ENCODE results near the gene CRAT.
"Not testable (repeated sequence)": the region's sequence is repeated elsewhere in the genome, so short reads cannot be mapped to it uniquely, and the experiment has no call there.

Gene CRAT

GRCh38 chr9:129138476-129139232 lies 28.1 kb upstream of the CRAT start:
- DNase-seq (ENCODE audit: low read depth) = no peak

DNA sequence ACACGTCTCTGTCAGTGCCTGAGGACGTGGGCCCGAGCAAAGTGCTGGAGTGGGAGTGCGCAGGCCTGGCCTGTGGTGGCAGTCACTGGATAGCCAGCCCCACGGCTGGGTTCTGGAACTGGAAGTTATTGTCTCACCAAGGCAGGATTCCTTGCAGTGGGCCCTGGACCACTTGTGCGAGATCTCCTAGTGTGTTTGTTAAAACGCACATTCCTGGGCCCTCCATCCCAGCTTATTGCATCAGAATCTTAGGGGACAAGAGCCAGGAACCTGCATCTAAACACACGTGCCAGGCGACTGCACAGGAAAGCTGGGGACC lies 27.5 kb upstream of the CRAT start:
- no peak for DNase-seq (ENCODE audit: low read depth)

GRCh38 chr9:129137292-129138143 lies 26.9 kb upstream of the CRAT start:
- DNase-seq (ENCODE audit: low read depth) = no peak

DNA sequence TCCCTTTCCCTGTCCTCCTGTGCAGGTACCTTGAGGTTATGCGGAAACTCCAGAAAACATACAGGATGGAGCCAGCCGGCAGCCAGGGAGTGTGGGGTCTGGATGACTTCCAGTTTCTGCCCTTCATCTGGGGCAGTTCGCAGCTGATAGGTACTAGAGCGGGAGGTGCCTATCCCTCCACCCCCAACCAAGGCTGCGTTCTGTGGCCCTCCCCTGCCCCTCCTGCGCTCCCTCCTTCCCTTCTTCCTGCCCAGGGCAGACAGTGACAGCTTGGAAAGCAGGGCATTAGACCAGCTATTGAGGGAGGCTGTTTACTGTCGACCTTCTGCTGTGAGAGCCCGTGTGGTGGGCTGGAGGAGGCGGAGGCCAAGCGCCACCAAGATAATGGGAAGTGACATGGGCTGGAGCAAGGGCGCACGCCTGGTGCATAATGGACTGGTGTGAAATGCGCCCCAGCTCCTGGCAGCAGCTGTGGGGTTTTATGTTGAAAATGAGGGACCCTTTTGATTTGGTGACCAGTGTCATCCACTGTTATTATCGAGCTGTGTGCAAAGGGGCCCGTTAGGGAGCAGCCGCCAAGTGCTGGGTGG lies 25.9 kb upstream of the CRAT start:
- DNase-seq (ENCODE audit: low read depth) = no peak

DNA sequence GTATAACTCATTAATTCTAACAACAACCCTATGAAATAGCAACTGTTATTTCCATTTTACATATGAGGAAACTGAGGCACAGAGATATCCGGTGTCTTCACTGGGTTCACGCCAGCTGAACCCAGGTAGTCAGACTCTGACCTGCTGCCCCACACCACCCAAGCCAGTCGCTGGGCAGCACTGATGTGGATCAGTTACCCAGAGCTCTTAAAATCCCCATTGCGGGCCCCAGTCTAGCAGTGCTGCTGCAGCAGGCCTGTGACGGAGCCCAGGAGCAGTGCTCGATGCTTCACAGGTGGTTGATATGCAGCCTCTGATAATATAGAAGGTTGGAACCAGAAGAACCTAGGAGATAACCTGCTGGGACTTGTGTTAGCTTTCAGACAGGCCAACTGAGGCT lies 24.9 kb upstream of the CRAT start:
- no peak for DNase-seq (ENCODE audit: low read depth)

- no peak for DNase-seq (ENCODE audit: low read depth)
Measured at GRCh38 chr9:129133082-129133481, 22.5 kb upstream of the CRAT start.

DNA sequence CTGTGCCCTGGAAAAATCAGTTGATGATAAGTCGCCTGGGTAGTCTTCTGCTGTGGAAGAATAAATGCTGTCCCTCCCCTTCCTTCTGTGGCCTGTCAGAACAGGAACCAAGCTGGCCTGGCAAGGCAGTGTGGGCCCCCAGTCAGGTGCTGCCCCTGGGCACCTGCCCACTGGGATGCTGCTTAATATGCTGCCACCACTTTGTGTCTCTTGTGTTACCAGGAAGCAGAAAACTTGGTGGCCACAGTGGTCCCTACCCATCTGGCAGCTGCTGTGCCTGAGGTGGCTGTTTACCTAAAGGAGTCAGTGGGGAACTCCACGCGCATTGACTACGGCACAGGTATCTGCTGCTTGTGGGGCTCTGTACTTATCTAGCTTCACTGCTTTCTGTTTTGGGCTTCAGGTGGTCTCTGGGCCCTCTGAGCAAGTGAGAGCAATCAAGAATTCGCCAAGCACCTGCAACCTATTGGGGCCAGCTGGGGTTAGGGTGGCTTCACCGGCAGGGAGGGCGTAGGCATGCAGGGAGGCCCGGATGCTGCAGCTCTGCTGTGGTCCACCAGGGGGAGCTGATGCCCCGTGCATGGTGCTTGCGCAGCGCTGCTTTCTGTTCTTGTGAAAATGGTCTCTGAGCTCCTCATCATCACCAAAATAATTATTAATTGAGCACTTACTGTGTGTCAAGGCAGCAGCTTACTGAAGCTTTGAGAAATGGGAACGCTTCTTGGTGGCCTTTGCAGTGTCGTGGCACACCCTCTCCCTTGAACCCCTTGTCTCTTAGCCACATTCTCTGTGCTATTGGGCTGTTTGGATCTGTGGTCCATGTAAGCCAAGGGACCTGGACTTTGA lies 20.9 kb upstream of the CRAT start:
- DNase-seq (ENCODE audit: low read depth) = peak; percentile 78

DNA sequence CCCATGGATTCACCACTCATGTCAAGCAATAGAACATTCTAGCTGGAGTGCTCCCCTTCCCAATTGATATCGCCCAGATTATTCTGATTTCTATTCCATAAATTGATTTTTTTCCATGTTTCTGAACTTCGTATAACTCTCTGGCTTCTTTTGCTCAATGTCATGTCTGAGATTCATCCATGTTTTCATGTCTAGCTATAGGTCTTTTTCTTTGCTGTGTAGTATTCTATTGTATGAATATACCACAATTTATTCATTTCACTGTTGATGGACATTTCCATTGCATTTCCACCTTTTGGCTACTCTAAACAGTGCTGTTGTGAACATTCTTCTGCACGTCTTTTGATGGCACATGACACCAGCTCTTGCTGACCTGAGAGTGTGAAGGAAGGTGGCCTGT lies 20.2 kb upstream of the CRAT start:
- no peak for DNase-seq (ENCODE audit: low read depth)

DNA sequence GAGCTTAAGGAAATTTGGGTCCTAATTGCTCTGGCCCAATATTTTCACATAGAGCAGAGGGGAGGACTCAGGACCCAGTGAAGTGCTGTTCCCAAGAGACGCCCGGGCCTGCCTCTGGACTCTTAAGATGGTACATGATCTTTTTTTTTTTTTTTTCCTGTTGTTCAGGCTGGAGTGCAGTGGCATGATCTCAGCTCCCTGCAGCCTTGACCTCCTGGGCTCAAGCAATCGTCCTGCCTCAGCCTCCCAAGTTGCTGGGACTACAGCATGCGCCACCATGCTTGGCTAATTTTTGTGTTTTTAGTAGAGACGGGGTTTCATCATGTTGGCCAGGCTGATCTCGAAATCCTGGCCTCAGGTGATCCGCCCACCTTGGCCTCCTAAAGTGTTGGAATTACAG lies 19.7 kb upstream of the CRAT start:
- not testable (repeated sequence) for DNase-seq (ENCODE audit: low read depth)

- no peak for DNase-seq (ENCODE audit: low read depth)
Measured at GRCh38 chr9:129128689-129129088, 18.1 kb upstream of the CRAT start.

- DNase-seq (ENCODE audit: low read depth) = no peak
Measured at GRCh38 chr9:129126749-129127618, 16.4 kb upstream of the CRAT start.

DNA sequence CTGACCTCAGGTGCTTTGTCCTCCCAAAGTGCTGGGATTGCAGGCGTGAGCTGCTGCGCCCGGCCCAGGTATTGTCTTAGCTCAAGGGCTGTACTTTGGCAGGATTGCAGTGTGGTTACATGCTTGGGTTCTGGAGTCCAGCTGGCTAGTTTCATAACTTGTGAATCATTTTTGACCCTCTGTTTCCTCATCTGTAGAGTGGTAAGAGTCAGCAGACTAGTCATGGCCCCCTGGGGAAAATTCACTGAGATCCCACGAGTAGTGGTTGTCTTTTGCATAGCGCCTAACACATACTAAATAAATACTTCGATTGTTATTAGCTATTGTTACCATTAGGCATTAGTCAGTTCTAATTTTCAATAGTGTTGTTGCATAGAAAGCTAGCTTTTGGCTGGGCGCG lies 14.9 kb upstream of the CRAT start:
- DNase-seq (ENCODE audit: low read depth) = no peak

GRCh38 chr9:129124506-129125069 lies 14.0 kb upstream of the CRAT start:
- DNase-seq (ENCODE audit: low read depth) = no peak

DNA sequence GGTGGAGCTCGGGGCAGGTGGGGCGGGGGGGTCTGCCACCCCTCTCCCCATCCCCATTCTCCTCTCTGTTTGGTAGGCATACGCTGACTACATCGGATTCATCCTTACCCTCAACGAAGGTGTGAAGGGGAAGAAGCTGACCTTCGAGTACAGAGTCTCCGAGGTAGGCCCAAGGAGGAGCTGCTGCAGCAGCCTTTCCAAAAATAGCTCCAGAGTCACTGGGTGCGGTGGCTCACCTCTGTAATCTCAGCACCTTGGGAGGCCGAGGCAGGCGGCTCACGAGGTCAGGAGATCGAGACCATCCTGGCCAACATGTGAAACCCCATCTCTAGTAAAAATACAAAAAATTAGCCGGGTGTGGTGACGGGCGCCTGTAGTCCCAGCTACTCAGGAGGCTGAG lies 12.4 kb upstream of the CRAT start:
- DNase-seq (ENCODE audit: low read depth) = not testable (repeated sequence)

DNA sequence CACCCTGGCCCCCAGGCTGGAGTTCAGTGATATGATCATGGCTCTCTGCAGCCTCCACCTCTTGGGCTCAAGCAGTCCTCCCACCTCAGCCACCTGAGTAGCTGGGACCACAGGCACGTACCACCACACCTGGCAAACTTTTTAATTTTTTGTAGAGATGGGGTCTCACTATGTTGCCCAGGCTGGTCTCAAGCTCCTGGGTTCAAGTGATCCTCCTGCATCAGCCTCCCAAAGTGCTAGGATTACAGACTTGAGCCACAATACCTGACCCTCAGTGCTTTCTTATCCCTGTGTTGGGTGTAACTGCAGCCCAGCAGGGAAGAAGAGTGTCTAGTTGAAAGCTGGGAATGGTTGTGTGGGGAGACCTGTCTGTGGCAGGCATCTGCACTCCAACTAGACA lies 11.5 kb upstream of the CRAT start:
- no peak for DNase-seq (ENCODE audit: low read depth)

GRCh38 chr9:129121483-129121882 lies 10.9 kb upstream of the CRAT start:
- DNase-seq (ENCODE audit: low read depth) = no peak

- DNase-seq (ENCODE audit: low read depth) = no peak
Measured at GRCh38 chr9:129118799-129119198, 8.2 kb upstream of the CRAT start.

GRCh38 chr9:129113645-129114304 lies 3.2 kb upstream of the CRAT start:
- DNase-seq (ENCODE audit: low read depth) = no peak

GRCh38 chr9:129112526-129112925 lies 1.9 kb upstream of the CRAT start:
- not testable (repeated sequence) for DNase-seq (ENCODE audit: low read depth)

GRCh38 chr9:129111528-129112151 lies 1.0 kb upstream of the CRAT start:
- DNase-seq (ENCODE audit: low read depth) = no peak

All from stimulated activated CD8-positive, alpha-beta memory T cell treated with anti-CD3 and anti-CD28 coated beads, Interleukin-7, amount 100 ng/mL, for 24 hours (primary cell).